Medulla oblongata (tissue), 1 donor: ENCODE results near the gene RPS6KA5.
"Not testable (repeated sequence)": the region's sequence is repeated elsewhere in the genome, so short reads cannot be mapped to it uniquely, and the experiment has no call there.

ENCODE experiments used
- DNase-seq: peaks from one replicate; pipeline ENCODE4 v3.0.0-alpha.2; 2015; ENCODE audit errors: extremely low spot score

The RPS6KA5 gene

DNA sequence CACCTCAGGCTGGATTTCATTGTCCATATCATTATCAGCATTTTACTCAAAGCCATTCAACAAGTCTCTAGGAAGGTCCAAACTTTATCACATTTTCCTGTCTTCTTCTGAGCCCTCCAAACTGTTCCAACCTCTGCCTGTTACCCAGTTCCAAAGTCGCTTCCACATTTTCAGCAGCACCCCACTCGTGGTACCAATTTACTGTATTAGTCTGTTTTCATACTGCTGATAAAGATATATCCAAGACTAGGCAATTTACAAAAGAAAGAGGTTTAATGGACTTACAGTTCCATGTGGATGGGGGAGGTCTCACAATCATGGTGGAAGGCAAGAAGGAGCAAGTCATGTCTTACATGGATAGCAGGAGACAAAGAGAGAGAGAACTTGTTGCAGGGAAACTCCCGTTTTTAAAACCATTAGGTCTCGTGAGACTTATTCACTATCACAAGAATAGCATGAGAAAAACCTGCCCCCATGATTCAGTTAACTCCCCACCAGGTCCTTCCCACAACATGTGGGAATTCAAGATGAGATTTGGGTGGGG, 121.1 kb downstream of the RPS6KA5 start:
- DNase-seq: not testable (repeated sequence)

DNA sequence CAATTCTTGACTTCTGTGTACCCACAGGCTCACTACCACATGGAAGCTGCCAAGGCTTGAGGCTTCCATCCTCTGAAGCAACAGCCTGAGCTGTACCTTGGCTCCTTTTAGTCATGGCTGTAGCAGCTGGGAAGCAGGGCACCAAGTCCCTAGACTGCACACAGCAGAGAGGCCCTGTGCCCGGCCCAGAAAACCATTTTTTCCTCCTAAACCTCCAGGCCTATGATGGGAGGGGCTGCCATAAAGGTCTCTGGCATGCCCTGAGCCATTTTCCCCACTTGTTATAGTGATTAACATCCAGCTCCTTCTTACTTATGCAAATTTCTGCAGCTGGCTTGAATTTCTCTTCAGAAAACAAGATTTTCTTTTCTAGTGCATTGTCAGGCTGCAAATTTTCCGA, 121.8 kb downstream of the RPS6KA5 start:
- DNase-seq: no peak

DNA sequence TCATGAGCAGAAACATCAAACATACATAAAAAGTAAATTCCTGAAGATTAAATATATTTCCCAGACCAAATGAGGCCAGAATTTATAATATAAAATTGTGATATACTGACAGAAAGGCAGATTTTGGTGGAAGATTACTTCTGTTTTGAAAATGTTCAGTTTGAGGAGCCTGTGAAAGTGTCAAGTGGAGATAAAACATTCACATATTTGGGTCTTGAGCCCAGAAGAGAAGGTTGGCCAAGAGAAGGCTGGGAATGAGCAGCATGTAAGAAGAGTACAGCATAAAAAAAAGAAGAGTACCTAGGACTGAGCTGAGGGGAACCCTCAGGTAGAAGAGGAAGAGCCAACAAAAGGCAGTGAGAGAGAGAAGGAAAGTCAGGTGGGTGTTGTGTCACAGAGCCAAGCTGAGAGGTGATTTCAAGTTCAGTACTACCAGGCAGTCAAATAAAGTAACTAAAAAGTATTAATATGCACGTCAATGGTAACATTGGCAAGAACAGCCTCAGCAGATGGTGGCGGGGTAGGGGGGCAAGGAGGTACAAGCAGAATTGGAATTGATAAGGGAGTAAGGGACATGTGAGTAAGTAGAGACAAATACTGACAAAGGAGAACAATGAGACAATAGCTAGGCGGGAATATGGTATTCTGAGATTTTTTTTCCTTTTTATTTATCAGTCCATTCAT, 123.5 kb downstream of the RPS6KA5 start:
- DNase-seq: no peak

- no peak for DNase-seq
Observed at GRCh38 chr14:90924621-90925340, 135.7 kb downstream of the RPS6KA5 start.

GRCh38 chr14:90922141-90922540, 138.3 kb downstream of the RPS6KA5 start:
- DNase-seq: no peak

DNA sequence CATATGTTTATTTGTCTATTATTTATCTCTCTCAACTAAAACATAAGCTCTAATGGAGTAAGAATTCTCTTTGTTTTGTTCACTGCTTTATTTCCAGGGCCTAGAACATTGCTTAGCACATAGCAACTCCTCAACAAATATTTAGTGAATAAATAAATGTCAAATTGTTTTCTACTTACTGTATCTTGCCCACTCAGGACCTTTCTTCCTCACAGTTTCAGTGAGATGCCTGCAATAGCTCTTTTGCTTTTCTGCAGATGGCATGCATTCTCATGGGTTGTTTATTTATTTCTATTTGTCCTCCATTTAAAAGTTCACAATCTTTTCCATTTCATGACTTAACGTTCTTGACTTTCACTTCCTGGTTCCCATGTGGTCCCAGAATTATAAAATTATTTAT, 149.3 kb downstream of the RPS6KA5 start:
- DNase-seq: no peak

GRCh38 chr14:90907178-90907577, 153.3 kb downstream of the RPS6KA5 start:
- no peak for DNase-seq

GRCh38 chr14:90905531-90905930, 154.9 kb downstream of the RPS6KA5 start:
- no peak for DNase-seq

- DNase-seq: peak; percentile 89
Observed at GRCh38 chr14:90903101-90903500, 157.3 kb downstream of the RPS6KA5 start.

DNA sequence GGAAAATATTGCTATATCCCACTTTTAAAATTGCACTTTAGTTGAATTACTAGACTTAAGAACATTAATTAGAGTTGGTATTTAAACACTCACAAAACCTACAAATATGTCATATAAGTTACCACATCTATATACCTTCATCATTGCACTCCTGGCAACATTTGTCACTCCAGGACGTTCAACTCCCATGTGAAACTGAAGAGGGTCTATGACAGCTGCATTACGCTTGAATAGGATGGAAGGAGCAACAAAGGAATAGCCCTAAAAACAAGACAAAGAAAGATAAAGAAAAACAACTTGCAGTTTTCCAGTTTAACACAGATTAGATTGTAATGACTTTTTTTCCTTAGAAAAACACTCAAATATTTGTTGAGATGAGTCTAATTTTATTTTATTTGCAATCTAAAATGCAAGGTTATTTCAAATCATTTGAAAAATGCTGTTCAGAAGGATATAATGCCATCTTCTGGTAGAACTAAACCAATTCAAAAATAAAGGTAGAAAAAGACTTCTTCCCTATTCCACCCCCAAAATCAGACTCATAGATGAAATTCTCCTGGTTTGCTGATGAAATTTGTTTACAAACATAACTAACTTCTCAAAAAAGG, 159.9 kb downstream of the RPS6KA5 start:
- no peak for DNase-seq

DNA sequence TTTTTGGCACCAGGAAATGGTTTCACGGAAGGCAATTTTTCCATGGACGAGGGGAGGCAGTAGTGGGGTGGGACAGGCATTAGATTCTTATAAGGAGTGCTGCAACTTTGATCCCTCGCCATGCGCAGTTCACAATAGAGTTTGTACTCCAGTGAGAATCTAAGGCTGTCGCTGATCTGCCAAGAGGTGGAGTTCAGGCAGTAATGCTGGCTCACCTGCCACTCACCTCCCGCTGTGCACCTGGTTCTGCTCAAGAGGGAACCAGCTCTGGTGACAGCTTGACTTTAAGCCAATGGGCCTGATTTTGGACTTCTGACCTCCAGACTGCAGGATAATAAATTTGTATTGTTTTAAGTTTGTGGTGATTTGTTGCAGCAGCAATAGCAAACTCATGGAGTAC, 163.4 kb downstream of the RPS6KA5 start:
- DNase-seq: no peak

- peak; percentile 71 for DNase-seq
Observed at GRCh38 chr14:90894241-90894640, 166.2 kb downstream of the RPS6KA5 start.

DNA sequence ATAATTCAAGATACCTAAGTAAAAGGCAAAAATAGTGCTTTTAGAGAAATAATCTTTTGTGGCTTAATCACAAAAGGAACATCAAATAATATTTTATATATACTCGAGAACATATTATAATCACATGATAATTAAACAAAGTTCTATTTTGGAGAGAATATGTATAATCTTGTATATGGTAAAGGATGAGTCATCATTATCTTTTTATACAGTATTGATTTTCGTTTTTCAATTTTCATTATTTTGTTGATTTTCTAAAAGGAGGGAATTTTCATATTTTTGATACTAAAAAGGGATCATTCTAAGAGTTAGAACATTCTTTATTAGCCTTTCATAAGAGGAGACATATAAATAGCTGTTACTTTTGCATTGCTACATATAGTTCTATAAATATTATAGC, 166.9 kb downstream of the RPS6KA5 start:
- no peak for DNase-seq

DNA sequence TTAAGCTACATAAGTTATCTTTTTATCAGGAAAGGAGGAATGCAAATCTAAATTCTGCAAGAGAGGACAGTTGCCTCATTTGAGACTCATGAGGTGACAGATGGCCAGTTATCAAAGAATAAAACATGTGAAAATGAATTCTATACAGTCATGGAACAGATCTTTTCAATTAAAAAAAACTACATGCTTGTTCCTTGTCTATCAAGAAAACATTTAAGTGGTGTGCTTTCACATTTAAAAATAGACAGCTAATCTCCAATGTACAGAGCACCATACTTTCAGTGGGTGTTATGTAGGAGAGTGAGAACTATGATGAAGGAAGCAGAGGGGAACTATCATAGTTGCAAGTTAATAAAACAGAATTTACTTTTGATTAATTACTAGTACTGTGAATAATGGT, 167.5 kb downstream of the RPS6KA5 start:
- DNase-seq: no peak

GRCh38 chr14:90891326-90891725, 169.1 kb downstream of the RPS6KA5 start:
- DNase-seq: no peak

GRCh38 chr14:90890322-90891020, 170.0 kb downstream of the RPS6KA5 start:
- DNase-seq: no peak

DNA sequence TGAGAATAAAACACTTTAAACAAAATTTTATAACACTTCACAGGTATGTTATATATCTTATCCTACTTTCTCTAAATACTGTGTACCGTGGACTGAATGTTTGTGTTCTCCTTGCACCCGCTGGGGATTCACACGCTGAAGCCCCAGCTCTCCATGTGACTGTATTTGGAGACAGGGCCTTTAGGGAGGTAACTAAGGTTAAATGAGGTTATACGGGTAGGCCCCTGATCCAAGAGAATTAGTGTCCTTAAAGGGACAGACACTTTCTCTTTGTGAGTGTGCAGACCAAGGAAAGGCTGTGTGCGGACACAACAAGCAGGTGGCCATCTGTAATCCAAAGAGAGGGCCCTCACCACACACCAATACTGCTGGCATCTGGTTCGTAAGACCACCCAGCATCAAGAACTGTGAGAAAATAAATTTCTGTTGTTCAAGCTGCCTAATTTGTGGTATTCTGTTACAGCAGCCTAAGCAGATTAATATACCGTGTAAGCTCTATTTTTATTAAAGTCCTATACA, 174.1 kb downstream of the RPS6KA5 start:
- no peak for DNase-seq

GRCh38 chr14:90883782-90884181, 176.7 kb downstream of the RPS6KA5 start:
- no peak for DNase-seq

- no peak for DNase-seq
Observed at GRCh38 chr14:90883197-90883596, 177.2 kb downstream of the RPS6KA5 start.

DNA sequence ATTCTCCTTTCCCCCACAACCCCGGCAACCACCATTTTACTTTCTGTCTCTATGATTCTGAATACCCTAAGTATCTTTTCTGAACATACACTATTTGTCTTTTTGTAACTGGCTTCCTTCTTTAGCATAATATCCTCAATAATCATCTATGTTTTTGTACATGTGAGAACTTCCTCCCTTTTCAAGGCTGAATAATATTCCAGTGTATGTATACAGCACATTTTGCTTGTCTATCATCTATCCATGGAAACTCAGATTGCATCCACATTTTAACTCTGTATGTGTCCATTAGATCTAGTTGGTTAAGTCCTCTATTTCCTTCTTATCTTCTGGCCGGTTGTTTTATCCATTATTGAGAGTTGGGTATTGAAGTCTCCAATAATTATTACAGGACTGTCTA, 180.2 kb downstream of the RPS6KA5 start:
- no peak for DNase-seq

DNA sequence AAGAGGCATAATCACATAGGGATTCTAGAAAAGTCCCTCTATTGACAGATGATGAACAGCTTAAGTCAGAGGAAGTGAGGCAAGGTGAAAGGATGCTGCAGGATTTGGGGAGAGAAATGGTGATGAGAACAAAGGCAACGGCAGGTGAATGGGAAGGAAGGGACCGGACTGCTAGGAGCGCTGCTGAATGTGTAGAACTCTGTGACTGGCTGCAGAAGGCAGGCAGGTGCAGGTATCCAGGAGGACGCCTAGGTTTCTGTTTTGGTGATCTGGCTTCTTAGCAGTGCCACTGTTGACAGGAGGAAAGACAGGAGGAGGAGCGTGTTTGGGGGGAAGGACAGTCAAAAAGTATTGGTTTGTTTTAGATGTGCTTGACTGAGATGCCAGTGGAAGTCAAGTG, 185.8 kb downstream of the RPS6KA5 start:
- DNase-seq: no peak
